ENCODE data around the gene STX1A. TPM values are rescaled to one million over a fixed set of nuclear protein-coding genes. Genes with fewer than 3 reads are reported as not detected.

STX1A gene
- total and polyA plus RNA-seq, 2 of the 4 experiments (the other 2 are of a cell fraction) = 9.3 to 22.0 TPM

GRCh38 chr7:73740212-73740611 is 20.7 kb upstream of the STX1A start:
- Histone ChIP-seq H3K56ac (ENCODE audit: extremely low read depth, insufficient read depth, low read length) (no peak overlapping the region), H3K9ac (ENCODE audit: low read depth, low read length) (no peak overlapping the region), H4K5ac (ENCODE audit: low read depth, low read length) (no peak overlapping the region), H2AK9ac (replicated peaks; ENCODE audit: low read depth, low read length, poor library complexity) (no peak overlapping the region), H3K27me3 (ENCODE audit: control insufficient read depth, insufficient read depth, low read length) (no peaks in the 10 kb centered on the region), H2BK15ac (ENCODE audit: low read depth, low read length) (no peak overlapping the region), H3K9me3 (ENCODE audit: control insufficient read depth, insufficient read depth, low read length) (no peaks in the 10 kb centered on the region), H3K27ac (ENCODE audit: insufficient read depth, low read length) (no peak overlapping the region), H4K20me1 (ENCODE audit: insufficient read depth, low read length) (peaks cover 3% of the 10 kb centered on the region; the same call in 1 of the 2 replicates), H3K36me3 (ENCODE audit: control insufficient read depth, insufficient read depth, low read length) (0 out of 2 replicates have a peak, but pooled peaks cover 6% of the 10 kb centered on the region), H2BK5ac (ENCODE audit: low read depth, low read length, poor library complexity, severe bottlenecking) (no peak overlapping the region), H3K4me2 (ENCODE audit: low read depth, low read length) (no peak overlapping the region), H4K8ac (ENCODE audit: low read depth in 2 of 2, low read length in 2 of 2) (no peak overlapping the region), H2BK120ac (ENCODE audit: low read depth, low read length) (no peak overlapping the region), H4K91ac (ENCODE audit: insufficient read depth, low read depth, low read length) (no peak overlapping the region), H2AFZ (replicated peaks; ENCODE audit: low read length, poor library complexity) (no peak overlapping the region), H3K14ac (replicated peaks; ENCODE audit: low read depth, low read length) (no peak overlapping the region), H3K18ac (ENCODE audit: low read depth, low read length) (no peak overlapping the region), H3K23ac (ENCODE audit: low read depth, low read length) (no peak overlapping the region), H2AK5ac (ENCODE audit: low read depth, low read length) (no peak overlapping the region), H3K4me3 (ENCODE audit: insufficient read depth, low read depth, low read length) (no peak overlapping the region), H3K9me1 (ENCODE audit: insufficient read depth, low read length) (peaks cover 8% of the 10 kb centered on the region), H3K4ac (ENCODE audit: low read depth, low read length) (no peak overlapping the region), H2BK20ac (ENCODE audit: low read depth, low read length) (no peak overlapping the region), H3K4me1 (ENCODE audit: control insufficient read depth, insufficient read depth, low read length) (peaks cover 7% of the 10 kb centered on the region), H3K79me1 (ENCODE audit: low read depth in 1 of 2, low read length in 2 of 2) (peaks cover 5 to 22% of the 10 kb centered on the region in 2 experiments; a peak in 3 of 4 replicates)
- WGBS, 2 experiments (ENCODE audit: extremely low coverage in 2 of 2, insufficient read length in 1 of 2) = 100% methylated on average over 1 of the region's 7 CpGs; no CpG with 5 or more reads in 1 of the 2 experiments
- ATAC-seq (ENCODE audit: low read depth) (no peak), DNase-seq (no peak)
- CTCF ChIA-PET = interaction anchor here (1.2 kb wide), 1 partner anchor 111 kb away, joined by 3 read pairs; no protein-coding TSS in a partner anchor
- dilution Hi-C loops (cut with HindIII; ENCODE audit: low sequenced_read_pairs, unreplicated experiment) (no loop called here), intact Hi-C loops (cut with micrococcal nuclease) (loop anchor here (10.0 kb wide), 1 partner anchor 55 kb away; no protein-coding TSS in a partner anchor), in situ Hi-C loops (cut with MboI; ENCODE audit: low sequenced_read_pairs) (no loop called here)
- no TSS peak for BruUV-seq (replicated peaks)
- TF ChIP-seq POLR2A (IDR thresholded peaks at IDR 0.05; ENCODE audit: low read depth, low read length) = no peak
- no peak for TF ChIP-seq NFE2L2 (IDR thresholded peaks at IDR 0.05; ENCODE audit: low read depth, low read length)
- no peak for TF ChIP-seq RAD21 (IDR thresholded peaks at IDR 0.05; ENCODE audit: low read length)
- TF ChIP-seq MAZ (IDR thresholded peaks at IDR 0.05; ENCODE audit: borderline replicate concordance, low read depth, low read length) = no peak
- TF ChIP-seq RCOR1 (IDR thresholded peaks at IDR 0.05; ENCODE audit: insufficient replicate concordance, low read length) = no peak
- no peak for TF ChIP-seq MAFK (IDR thresholded peaks at IDR 0.05; ENCODE audit: low read depth, low read length)
- TF ChIP-seq USF2 (IDR thresholded peaks at IDR 0.05; ENCODE audit: low read depth, low read length) = no peak
- TF ChIP-seq CTCF (conservative IDR thresholded peaks at IDR 0.05; ENCODE audit: low read depth, low read length) = no peak
- TF ChIP-seq, protein P1, sequence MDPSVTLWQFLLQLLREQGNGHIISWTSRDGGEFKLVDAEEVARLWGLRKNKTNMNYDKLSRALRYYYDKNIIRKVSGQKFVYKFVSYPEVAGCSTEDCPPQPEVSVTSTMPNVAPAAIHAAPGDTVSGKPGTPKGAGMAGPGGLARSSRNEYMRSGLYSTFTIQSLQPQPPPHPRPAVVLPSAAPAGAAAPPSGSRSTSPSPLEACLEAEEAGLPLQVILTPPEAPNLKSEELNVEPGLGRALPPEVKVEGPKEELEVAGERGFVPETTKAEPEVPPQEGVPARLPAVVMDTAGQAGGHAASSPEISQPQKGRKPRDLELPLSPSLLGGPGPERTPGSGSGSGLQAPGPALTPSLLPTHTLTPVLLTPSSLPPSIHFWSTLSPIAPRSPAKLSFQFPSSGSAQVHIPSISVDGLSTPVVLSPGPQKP (IDR thresholded peaks at IDR 0.05; ENCODE audit: borderline replicate concordance, low read depth, low read length) = no peak
- no peak for TF ChIP-seq CHD1 (IDR thresholded peaks at IDR 0.05; ENCODE audit: low read depth, low read length)
- TF ChIP-seq CEBPB (IDR thresholded peaks at IDR 0.05; ENCODE audit: low read depth, low read length) = no peak
- TF ChIP-seq RFX5 (IDR thresholded peaks at IDR 0.05; ENCODE audit: low read depth, low read length) = no peak
- POLR2A ChIA-PET (ENCODE audit: unreplicated experiment) = no interaction called here
